Ishikawa (cell line): Measurements from ENCODE around the gene MYO1B.
A peak's percentile ranks its signal among the peaks of the same experiment; 100 is the strongest.

Experiments
- CEBPB ChIP-seq: IDR thresholded peaks from 2 replicates; pipeline ENCODE4 v1.6.1; 2012
- CREB1 ChIP-seq: IDR thresholded peaks from 2 replicates; pipeline ENCODE4 v1.6.1; 2012; ENCODE audit warnings: low read depth
- EGR1 ChIP-seq: IDR thresholded peaks from 2 replicates; pipeline ENCODE4 v1.6.1; 2012
- EP300 ChIP-seq: IDR thresholded peaks from 2 replicates; pipeline ENCODE4 v1.6.1; 2012; ENCODE audit warnings: borderline replicate concordance
- FOXM1 ChIP-seq: IDR thresholded peaks from 2 replicates; pipeline ENCODE4 v1.6.1; 2012; ENCODE audit warnings: low read depth, borderline replicate concordance
- MAX ChIP-seq: IDR thresholded peaks from 2 replicates; pipeline ENCODE4 v1.6.1; 2012
- NFIC ChIP-seq: IDR thresholded peaks from 2 replicates; pipeline ENCODE4 v1.6.1; 2012
- RAD21 ChIP-seq: IDR thresholded peaks from 2 replicates; pipeline ENCODE4 v1.6.1; 2012; ENCODE audit warnings: low read depth
- REST ChIP-seq: IDR thresholded peaks from 2 replicates; pipeline ENCODE4 v1.6.1; 2012; ENCODE audit warnings: low read depth, mild to moderate bottlenecking
- TAF1 ChIP-seq: IDR thresholded peaks from 2 replicates; pipeline ENCODE4 v1.6.1; 2012; ENCODE audit warnings: low read depth, mild to moderate bottlenecking
- TCF12 ChIP-seq: IDR thresholded peaks from 2 replicates; pipeline ENCODE4 v1.6.1; 2012; ENCODE audit warnings: low read depth
- TEAD4 ChIP-seq: IDR thresholded peaks from 2 replicates; pipeline ENCODE4 v1.6.1; 2012
- YY1 ChIP-seq: IDR thresholded peaks from 2 replicates; pipeline ENCODE4 v1.6.1; 2012; ENCODE audit warnings: low read depth
- ZBTB7A ChIP-seq: IDR thresholded peaks from 2 replicates; pipeline ENCODE4 v1.6.1; 2012; ENCODE audit warnings: low read depth
- TF ChIP-seq, protein P1 (sequence below): IDR thresholded peaks from 2 replicates; pipeline ENCODE4 v1.6.1; 2012

Gene MYO1B

GRCh38 chr2:191321861-191322662 is 76.9 kb downstream of the MYO1B start:
- TF ChIP-seq CREB1 (no peak), TCF12 (no peak), MAX (no peak), FOXM1 (no peak), NFIC (peak; percentile 57; the same call in 1 of the 2 replicates), ZBTB7A (no peak), TEAD4 (0 out of 2 replicates have a peak, but pooled peaks have one; percentile 9), TAF1 (no peak), EP300 (no peak)
- TF ChIP-seq, protein P1, sequence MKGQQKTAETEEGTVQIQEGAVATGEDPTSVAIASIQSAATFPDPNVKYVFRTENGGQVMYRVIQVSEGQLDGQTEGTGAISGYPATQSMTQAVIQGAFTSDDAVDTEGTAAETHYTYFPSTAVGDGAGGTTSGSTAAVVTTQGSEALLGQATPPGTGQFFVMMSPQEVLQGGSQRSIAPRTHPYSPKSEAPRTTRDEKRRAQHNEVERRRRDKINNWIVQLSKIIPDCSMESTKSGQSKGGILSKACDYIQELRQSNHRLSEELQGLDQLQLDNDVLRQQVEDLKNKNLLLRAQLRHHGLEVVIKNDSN, result no peak

- no peak for TF ChIP-seq RAD21
- no peak for TF ChIP-seq EGR1
- TF ChIP-seq TCF12, result no peak
- TF ChIP-seq FOXM1, result no peak
- no peak for TF ChIP-seq REST
- TF ChIP-seq CREB1, result no peak
- TF ChIP-seq EP300, result no peak
- no peak for TF ChIP-seq TEAD4
- no peak for TF ChIP-seq CEBPB
- TF ChIP-seq ZBTB7A, result no peak
- no peak for TF ChIP-seq NFIC
- TF ChIP-seq YY1, result no peak
- TF ChIP-seq, protein P1, result no peak
- no peak for TF ChIP-seq MAX
These were observed 77.8 kb downstream of the MYO1B start for GRCh38 chr2:191322828-191323506.

DNA sequence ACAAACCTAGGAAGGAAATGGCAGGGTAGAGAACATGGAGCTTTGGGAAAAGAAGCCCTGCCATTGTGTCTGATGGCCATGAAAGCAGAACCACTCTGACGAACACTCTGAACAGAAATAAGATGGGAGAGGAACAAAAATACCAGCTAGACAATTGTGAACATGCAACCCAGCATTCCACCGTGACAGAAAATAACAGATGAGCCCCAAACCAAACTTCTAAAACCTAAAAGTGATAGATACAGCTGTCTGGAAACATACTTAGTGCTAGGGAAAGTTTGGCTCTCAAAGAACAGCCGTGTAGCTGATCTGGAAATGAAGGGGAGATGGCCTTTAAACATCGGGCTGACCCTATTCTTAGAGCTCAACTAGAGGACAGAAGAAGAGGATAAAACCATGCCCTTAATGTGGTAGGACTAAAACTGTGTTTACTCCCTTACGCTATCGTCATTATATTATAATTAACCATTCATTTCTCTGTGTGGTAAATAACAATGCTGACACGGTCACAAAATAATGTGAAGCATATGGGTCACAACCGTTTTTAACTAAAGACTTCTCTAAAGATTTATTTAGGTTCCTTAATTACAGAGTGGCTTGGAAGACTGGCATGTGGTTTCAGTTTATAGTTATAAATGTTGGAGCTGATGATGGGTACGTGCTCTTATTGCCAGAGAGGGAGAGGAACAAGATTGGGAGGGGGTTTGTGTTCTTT is 80.6 kb downstream of the MYO1B start:
- TF ChIP-seq ZBTB7A, result no peak
- TF ChIP-seq CREB1, result no peak
- no peak for TF ChIP-seq CEBPB
- no peak for TF ChIP-seq TCF12
- TF ChIP-seq RAD21, result no peak
- no peak for TF ChIP-seq FOXM1
- TF ChIP-seq TAF1, result no peak
- TF ChIP-seq, protein P1, result no peak
- no peak for TF ChIP-seq NFIC
- no peak for TF ChIP-seq TEAD4
- no peak for TF ChIP-seq MAX
- no peak for TF ChIP-seq EP300
- no peak for TF ChIP-seq YY1
- no peak for TF ChIP-seq REST
- TF ChIP-seq EGR1, result no peak

DNA sequence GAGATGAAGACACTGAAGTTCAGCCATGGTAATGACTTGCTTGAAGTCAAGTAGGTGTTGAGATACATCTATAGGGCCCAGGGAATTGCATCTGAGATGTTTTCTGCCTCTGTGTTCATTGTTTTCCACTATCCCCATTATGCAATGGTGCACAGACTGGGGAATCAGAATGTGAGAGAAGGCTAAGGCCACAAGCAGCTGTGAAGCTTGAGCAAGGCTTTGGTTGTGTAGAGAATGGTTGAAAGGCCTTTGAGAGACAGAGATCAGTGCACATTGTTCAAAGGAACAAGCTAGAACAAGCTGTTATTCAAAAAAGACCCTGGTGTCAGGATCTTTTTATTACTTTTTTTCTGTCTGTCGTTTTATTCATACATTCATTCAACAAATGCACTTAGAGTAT is 82.3 kb downstream of the MYO1B start:
- no peak for TF ChIP-seq ZBTB7A
- TF ChIP-seq YY1, result no peak
- no peak for TF ChIP-seq CREB1
- no peak for TF ChIP-seq TAF1
- TF ChIP-seq CEBPB, result no peak
- TF ChIP-seq REST, result no peak
- TF ChIP-seq NFIC, result no peak
